ENCODE measurements around the gene UBXN11.
"Not testable (repeated sequence)": the region's sequence is repeated elsewhere in the genome, so short reads cannot be mapped to it uniquely, and the experiment has no call there.

The UBXN11 gene

GRCh38 chr1:26302733-26303405, 3.6 kb downstream of the UBXN11 start:
- DNase-seq: peak; percentile 2

DNA sequence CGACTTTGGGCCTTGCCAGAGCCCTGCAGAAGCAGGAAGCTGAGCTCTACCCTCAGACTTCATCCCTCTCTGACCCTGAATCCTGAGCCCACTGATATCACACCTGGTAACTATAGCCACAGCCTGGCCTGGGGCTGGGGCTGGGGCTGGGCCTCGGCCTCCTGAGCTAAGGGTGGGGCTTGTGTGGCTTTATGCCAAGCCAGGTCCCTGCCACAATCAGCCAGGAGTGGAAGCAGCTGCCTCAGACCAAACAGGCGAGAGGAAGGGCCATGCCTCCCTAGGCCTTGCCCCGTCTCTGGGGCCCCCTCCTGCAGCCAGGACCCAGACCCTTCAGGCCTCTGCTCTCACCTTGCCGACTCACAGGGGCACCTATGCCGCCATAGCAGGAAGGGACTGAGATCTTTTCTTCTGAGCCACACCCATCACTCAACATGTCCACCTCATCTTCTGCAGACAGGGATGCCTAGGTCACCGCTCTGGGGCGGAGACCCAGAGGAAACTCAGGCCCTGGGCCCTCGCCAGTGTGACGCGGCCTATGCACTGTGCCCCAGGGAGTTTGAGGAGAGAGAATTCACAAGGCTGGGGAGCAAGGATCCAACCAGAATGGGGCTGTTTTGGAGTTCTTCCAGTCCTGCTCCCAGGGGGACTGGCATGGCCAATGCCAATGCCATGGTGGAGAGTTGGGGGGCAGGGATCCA, 5.7 kb downstream of the UBXN11 start:
- no peak for DNase-seq

DNA sequence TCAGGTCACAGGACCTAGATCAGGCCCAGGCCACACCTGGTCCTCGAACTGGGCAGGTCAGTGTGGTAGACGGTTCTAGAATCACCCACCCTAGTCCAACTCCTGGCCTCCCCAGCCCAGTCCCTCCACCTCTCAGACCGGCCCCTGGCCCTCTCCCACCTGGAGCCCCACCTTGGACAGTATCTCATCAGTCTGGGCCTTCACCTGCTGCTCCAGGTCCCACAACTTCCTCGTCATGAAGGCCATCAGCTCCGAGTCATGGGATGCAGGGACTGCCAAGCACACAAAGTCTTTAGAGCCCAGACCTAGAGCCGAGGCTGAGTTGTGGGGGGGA, 8.7 kb downstream of the UBXN11 start:
- DNase-seq: no peak

- DNase-seq: no peak
Observed at GRCh38 chr1:26297057-26297790, 9.2 kb downstream of the UBXN11 start.

DNA sequence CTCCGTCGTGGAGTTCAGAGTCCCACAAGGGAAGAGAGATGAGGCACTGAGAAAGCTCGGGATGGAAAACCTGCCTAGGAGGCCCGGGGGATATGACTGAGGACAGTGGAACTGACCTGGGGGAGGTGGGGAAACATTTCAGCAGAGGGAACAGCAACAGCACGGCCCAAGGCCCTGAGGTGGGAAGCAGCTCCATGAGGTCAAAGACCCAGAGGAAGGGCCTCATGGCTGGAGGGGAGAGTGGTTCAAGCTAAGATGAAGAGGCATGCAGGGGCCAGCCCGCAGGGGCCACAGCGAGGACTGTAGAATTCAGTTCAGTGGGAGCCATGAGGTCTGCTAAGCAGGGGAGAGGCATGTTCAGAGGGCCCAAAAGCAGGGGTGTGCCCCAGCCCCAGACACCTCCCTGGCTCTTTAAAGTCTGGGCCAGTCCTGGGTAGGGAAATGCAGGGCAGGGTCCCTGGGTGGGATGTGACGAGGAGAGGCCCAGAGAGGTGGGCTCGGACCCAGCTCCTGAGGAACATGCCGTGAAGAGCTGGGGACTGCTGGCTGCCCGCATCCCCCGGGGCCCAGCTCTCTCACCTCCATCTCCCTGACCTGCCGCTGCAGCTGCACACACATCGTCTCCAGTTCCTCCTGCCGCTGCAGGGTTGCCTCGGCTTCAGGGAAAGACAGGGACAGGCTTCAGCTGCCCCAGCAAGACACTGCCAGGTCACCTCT, 9.9 kb downstream of the UBXN11 start:
- DNase-seq: no peak

DNA sequence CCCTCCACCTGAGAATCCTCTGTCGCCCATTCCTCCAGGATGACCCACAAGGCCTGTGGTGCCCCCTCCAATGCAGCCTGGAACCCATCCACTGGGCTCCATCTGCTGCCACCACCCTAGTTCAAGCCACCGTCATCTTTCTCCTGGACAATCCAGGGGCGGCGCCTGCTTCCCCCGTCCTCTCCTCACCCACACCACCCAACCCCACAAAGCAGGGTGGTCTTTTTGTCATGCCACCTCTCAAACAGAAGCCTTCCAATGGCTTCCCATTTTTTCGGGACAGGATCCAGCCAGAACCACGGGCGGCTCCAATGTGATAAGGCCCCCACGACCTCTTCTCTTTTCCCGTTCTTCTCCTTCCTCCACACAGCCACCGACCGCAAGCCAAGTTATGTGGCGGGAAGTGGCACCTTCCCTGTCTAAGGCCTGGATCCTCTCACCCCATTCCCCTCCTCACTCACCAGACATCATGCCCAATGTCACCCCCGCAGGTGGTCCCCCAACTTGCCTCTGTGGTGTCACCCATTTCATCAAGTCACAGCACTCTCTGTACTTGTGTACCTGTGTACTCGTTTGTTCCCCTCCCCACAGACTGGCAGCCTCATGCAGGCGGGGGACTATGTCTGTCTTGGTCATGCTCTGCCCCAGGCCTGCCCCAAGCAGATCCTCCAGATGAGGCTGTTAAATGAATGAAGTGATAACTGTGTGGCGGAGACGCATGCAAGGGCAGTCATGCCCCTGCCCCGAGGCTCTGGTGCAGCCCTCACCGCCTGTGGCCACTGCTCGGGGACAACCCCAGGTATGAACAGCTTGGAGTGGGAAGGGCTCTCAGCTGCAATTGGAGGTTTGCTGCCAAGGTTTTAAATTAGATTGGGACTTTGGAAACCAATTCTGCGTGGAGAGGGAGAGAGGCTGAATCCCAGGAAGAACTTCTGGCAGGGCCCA, 11.0 kb downstream of the UBXN11 start:
- DNase-seq: no peak

DNA sequence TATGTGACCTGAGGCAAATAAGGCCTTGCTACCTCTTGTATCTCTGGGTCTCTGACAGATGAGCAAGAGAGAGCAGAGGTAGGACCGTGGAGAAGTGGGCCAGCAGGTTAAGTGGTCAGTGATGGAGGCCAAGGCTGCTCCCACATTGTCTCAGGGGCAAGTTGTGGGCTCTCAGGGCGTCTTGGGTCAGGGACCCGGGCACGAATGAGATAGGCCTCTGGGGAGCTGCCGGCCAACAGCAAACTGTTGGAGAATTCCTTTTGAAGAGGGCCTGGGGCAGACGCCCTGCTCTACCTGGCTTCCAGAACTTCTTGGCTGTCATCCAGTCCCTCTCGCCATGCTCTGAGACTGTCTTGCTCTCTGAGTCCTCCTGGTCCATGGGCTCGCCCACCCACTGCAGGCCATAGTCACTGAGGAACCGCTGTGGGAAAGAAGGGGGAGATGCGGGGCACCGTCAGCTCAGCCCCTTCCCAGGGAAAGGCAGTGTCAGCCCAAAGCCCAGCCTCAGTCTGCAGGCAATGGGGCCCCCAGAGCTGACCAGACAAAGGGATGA, 12.4 kb downstream of the UBXN11 start:
- DNase-seq: no peak

- not testable (repeated sequence) for DNase-seq
Observed at GRCh38 chr1:26292735-26293134, 13.7 kb downstream of the UBXN11 start.

GRCh38 chr1:26291939-26292338, 14.5 kb downstream of the UBXN11 start:
- DNase-seq: no peak

- no peak for DNase-seq
Observed at GRCh38 chr1:26291433-26291832, 15.0 kb downstream of the UBXN11 start.

GRCh38 chr1:26290882-26291261, 15.6 kb downstream of the UBXN11 start:
- no peak for DNase-seq

DNA sequence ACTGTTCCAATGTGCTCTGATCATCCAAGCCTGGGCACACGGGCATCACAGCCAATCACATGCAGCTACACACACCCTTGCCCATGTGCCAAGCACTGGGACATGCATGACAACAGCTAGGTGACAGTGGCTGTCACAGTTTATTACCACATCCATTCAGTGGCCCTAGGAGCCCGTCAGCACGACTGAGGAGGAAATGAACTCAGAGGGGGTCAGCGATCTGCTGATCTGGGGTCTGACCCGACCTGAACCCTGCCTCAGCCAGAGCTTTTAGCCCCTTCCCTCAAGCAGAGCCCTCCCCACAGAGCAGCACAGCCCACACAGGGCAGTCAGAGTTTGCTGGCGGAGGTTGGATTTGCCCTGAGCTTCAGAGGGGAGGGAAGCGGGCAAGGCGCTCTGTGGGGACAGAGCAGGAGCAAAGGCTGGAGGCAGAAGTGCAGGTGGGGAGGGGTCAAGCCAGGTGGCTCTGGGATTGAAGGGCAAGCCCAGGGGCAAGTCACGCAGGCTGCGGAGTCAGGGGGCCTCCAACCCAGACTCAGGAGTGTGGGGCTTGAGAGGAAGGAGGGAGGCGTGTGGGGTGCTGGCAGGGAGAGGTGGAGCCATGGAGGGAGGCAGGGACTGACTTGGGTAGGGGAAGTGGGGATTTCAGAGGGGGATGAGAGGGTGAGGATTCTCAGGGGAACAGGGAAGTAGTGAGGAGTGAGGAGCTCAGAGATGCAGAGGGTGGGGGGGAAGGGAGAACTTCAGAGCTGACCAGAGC, 16.1 kb downstream of the UBXN11 start:
- DNase-seq: no peak

DNA sequence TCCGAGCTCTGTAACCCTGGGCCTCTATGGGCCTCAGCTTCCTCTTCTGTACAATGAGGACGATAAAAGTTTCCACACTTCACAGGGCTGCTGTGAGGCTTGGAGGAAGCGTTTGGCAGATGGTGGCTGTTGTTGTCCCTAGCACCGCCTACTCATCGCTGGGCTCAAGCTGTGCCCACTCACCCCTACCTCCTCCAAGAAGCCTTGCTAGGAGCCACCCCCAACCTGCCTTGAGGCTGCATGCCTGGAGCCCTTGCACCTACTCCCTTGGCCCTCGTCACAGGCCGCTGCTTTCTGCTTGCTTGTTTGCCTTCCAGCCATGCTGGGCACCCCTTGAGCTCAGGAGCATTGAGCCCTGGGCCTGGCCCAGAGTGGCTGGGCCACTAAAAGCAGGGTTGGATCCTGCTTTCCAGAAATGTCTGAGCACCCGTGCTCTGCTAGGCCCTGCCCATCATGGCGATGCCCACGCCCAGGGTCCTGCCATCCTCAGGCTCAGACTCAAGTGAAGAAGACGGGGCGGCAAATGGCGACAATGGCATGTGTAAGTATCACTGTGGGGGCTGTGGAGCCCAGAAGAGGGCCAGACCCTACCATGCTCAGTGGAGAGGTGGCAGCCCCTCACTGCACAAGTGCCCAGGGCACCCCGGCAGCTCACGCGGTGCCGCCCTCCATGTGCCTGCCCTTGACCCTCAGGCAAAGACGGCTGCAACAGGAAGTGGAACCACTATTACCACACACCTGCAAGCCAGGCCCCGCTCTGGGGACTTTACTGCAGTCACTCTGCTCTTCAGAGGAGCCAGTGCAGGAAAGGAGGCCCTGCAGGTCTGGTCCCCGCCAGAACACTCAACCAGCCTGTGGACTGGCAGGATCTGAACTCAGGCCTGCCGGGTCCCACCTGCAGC, 17.0 kb downstream of the UBXN11 start:
- DNase-seq: no peak

DNA sequence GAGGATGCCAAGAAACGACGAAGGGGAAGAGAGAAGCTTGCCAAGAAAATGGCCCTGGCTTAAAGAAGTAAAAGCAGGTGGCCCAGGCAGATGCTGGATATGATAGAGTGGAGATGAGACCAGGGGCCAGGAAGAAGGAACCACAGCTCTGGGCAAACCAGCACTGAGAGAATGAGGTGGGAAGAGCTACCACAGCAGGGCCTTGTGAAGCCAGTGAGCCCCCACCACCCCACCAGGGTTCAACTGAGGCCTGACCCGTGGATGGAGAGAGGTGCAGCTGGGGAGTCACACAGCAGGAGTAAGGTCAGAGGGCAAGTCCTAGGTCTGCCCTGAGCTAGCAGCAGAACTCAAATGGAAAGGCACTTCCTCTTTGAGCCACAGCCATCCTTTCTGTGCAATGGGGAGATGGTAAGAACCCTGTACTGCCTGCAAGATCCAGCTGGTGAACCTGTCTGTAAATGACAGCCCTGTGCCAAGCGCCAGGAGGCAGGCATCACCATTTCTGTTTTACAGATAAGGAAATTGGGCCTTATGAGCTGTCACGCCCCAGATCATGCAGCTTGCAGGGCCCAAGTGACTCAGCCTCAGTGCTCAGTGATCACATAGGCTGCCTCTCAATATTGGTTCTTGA, 18.0 kb downstream of the UBXN11 start:
- no peak for DNase-seq

GRCh38 chr1:26287811-26288210, 18.6 kb downstream of the UBXN11 start:
- DNase-seq: no peak

- no peak for DNase-seq
Observed at GRCh38 chr1:26287033-26287711, 19.3 kb downstream of the UBXN11 start.

DNA sequence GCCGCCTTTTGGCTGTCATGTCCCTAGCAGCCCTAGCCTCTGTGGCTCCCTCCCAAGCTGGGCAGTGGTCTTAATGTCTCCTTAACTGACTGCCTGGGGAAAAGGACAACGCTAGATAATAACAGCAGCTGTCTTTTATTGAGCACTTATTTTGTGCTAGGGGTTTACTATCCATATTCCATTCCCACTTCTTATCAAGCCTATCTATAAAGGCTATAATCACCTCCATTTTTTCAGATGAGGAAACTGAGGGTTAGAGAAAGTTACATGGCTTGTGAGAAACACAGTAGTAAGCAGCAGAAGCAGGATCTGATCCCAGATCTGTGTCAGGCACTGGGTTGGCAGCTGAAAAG, 20.4 kb downstream of the UBXN11 start:
- no peak for DNase-seq

GRCh38 chr1:26285366-26286063, 20.9 kb downstream of the UBXN11 start:
- DNase-seq: peak; percentile 3

All from NCI-H1694 treated with DMSO at 0.1 percent for 48 hours (cell line).